ENCODE data around the gene KCNC1.

DNA sequence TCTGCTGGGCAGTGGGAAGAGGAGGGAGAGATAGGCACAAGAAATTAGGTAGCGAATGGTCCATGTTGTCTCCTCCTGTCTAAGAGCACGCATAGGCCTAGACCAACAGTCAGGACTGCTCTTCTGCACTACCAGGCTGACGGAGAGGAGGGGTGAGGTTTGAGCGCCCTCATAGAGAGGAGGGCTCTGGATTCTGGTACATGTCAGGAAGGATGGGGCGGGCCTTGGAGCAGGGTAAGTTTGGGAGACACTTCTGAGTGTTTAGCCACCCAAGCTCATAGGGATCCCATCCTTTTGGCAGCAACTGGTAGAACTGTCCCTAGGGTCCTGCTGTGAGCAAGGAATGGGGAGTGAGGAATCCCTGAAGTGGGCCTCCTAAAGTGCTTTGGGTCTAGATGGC, 60.4 kb downstream of the KCNC1 start:
- TF ChIP-seq, protein P1, sequence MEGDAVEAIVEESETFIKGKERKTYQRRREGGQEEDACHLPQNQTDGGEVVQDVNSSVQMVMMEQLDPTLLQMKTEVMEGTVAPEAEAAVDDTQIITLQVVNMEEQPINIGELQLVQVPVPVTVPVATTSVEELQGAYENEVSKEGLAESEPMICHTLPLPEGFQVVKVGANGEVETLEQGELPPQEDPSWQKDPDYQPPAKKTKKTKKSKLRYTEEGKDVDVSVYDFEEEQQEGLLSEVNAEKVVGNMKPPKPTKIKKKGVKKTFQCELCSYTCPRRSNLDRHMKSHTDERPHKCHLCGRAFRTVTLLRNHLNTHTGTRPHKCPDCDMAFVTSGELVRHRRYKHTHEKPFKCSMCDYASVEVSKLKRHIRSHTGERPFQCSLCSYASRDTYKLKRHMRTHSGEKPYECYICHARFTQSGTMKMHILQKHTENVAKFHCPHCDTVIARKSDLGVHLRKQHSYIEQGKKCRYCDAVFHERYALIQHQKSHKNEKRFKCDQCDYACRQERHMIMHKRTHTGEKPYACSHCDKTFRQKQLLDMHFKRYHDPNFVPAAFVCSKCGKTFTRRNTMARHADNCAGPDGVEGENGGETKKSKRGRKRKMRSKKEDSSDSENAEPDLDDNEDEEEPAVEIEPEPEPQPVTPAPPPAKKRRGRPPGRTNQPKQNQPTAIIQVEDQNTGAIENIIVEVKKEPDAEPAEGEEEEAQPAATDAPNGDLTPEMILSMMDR (IDR thresholded peaks at IDR 0.05; ENCODE audit: low read length): no peak
- no peak for TF ChIP-seq EZH2 (IDR thresholded peaks at IDR 0.05; ENCODE audit: borderline replicate concordance, low read length)

All from OCI-LY1 (cell line).